ENCODE data around the gene DCLRE1A. TPM values are rescaled to one million over a fixed set of nuclear protein-coding genes. Genes with fewer than 3 reads are reported as not detected.

DCLRE1A gene
- total and polyA plus RNA-seq, 10 of the 15 experiments (the other 5 are each of a cell fraction or from before 2014, with no cell fraction given): 4.8 to 29.8 (median 14.0) TPM

DNA sequence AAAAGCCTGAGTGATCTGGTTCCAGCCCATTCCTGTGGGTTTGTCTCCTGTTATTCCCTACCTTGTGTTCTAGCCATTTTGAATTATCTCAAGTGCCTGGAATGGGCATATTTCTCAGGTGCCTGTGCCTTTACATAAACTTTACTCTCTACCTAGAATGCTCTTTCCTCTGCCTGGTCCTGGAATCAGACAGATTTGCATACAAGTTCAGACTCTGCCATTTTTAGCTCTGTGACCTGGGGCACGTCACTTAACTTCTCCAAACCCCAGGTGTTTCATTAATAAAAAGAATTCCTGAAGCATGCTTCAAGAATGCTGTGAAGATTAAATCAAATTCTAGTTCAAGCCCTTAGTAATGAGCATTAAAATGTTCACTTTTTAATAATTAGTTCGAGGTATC is 7.8 kb downstream of the DCLRE1A start:
- no peak overlapping the region for H2AFZ ChIP-seq (ENCODE audit: control insufficient read depth, low read depth, low read length)
- peak overlapping the region; percentile 43; the same call in 1 of the 2 replicates for H3K4me2 ChIP-seq (ENCODE audit: control insufficient read depth, insufficient read depth)
- no peak overlapping the region for H3K4me3 ChIP-seq
- CTCF ChIA-PET: no interaction called here
- FAIRE-seq (no peak), ATAC-seq (peak; percentile 44), DNase-seq (ENCODE audit: low read depth, low spot score) (no peak)
- in situ Hi-C loops (cut with MboI) (no loop called here), intact Hi-C loops (cut with micrococcal nuclease; ENCODE audit: unreplicated experiment) (no loop called here)
- peak overlapping the region; percentile 9; the same call in 1 of the 2 replicates for H3K27ac ChIP-seq (ENCODE audit: control insufficient read depth, insufficient read depth)
- H3K9me3 ChIP-seq (replicated peaks; ENCODE audit: control insufficient read depth, insufficient read depth, low read length): no peaks in the 10 kb centered on the region; the same call in 2 of the 3 replicates
- POLR2A ChIA-PET: no interaction called here
- 16% methylated on average over 2 of the region's 2 CpGs for WGBS (ENCODE audit: insufficient coverage, insufficient replicate concordance, low lambda C conversion rate, missing lambda C conversion rate)
- H3K9ac ChIP-seq (ENCODE audit: control insufficient read depth, insufficient read depth, low read length): no peak overlapping the region
- no peaks in the 10 kb centered on the region for H4K20me1 ChIP-seq (ENCODE audit: control insufficient read depth, insufficient read depth)
- no TSS peak for BruUV-seq (replicated peaks)
- peaks cover 22% of the 10 kb centered on the region for H3K79me2 ChIP-seq (ENCODE audit: control insufficient read depth, insufficient read depth, low read length)
- SMC1A ChIA-PET (ENCODE audit: uncharacterized antibody, unreplicated experiment): interaction anchor here (1.0 kb wide), 1 partner anchor 48 kb away, joined by 3 read pairs; no protein-coding TSS in a partner anchor
- no peak for TF ChIP-seq NFYB (IDR thresholded peaks at IDR 0.05; ENCODE audit: insufficient read depth, low read depth, low read length)
- no peak for TF ChIP-seq KAT2A (conservative IDR thresholded peaks at IDR 0.05; ENCODE audit: control insufficient read depth, low read depth, low read length)
- no peak for TF ChIP-seq SPI1 (IDR thresholded peaks at IDR 0.05; ENCODE audit: borderline replicate concordance, insufficient read depth, low read depth, low read length)
- TF ChIP-seq RCOR1 (conservative IDR thresholded peaks at IDR 0.05; ENCODE audit: low read depth, low read length): no peak
- TF ChIP-seq SUPT20H (IDR thresholded peaks at IDR 0.05; ENCODE audit: borderline replicate concordance, control insufficient read depth, low read depth, low read length): no peak
- TF ChIP-seq, protein P1, sequence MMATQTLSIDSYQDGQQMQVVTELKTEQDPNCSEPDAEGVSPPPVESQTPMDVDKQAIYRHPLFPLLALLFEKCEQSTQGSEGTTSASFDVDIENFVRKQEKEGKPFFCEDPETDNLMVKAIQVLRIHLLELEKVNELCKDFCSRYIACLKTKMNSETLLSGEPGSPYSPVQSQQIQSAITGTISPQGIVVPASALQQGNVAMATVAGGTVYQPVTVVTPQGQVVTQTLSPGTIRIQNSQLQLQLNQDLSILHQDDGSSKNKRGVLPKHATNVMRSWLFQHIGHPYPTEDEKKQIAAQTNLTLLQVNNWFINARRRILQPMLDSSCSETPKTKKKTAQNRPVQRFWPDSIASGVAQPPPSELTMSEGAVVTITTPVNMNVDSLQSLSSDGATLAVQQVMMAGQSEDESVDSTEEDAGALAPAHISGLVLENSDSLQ (IDR thresholded peaks at IDR 0.05): no peak
- no peak for TF ChIP-seq RELA (IDR thresholded peaks at IDR 0.05; ENCODE audit: borderline replicate concordance, partially characterized antibody)
- TF ChIP-seq BCLAF1 (IDR thresholded peaks at IDR 0.05): no peak
- no peak for TF ChIP-seq SIN3A (IDR thresholded peaks at IDR 0.05; ENCODE audit: low read depth, low read length)
- TF ChIP-seq ZNF687 (IDR thresholded peaks at IDR 0.05): no peak
- no peak for TF ChIP-seq ZNF274 (IDR thresholded peaks at IDR 0.05; ENCODE audit: insufficient read depth, insufficient read length)
- TF ChIP-seq CHD2 (IDR thresholded peaks at IDR 0.05; ENCODE audit: borderline replicate concordance, low read depth, low read length): no peak
- TF ChIP-seq, protein P2, sequence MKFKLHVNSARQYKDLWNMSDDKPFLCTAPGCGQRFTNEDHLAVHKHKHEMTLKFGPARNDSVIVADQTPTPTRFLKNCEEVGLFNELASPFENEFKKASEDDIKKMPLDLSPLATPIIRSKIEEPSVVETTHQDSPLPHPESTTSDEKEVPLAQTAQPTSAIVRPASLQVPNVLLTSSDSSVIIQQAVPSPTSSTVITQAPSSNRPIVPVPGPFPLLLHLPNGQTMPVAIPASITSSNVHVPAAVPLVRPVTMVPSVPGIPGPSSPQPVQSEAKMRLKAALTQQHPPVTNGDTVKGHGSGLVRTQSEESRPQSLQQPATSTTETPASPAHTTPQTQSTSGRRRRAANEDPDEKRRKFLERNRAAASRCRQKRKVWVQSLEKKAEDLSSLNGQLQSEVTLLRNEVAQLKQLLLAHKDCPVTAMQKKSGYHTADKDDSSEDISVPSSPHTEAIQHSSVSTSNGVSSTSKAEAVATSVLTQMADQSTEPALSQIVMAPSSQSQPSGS (IDR thresholded peaks at IDR 0.05; ENCODE audit: low read length): no peak
- TF ChIP-seq SIX5 (IDR thresholded peaks at IDR 0.05; ENCODE audit: low read depth, low read length, severe bottlenecking): no peak
- peaks cover 4% of the 10 kb centered on the region; the same call in 1 of the 2 replicates for H3K4me1 ChIP-seq (ENCODE audit: control insufficient read depth, insufficient read depth, low read length)
- RAD21 ChIA-PET (ENCODE audit: unreplicated experiment): interaction anchor here (0.6 to 0.9 kb wide), 2 partner anchors 27 to 106 kb away, joined by 3 read pairs; no protein-coding TSS in a partner anchor
- no peaks in the 10 kb centered on the region for H3K27me3 ChIP-seq (replicated peaks in 1 of 2; ENCODE audit: control insufficient read depth in 2 of 2, insufficient read depth in 2 of 2, low read length in 1 of 2)
- H3K36me3 ChIP-seq (ENCODE audit: control insufficient read depth in 2 of 2, insufficient read depth in 2 of 2, low read length in 1 of 2): peaks cover 0 to 12% of the 10 kb centered on the region in 2 experiments; a peak in 2 of 4 replicates

Data from GM12878 (cell line).